HG03575 (cell line): Measurements from ENCODE around the gene SDF2L1.
"Not testable (repeated sequence)": the region's sequence is repeated elsewhere in the genome, so short reads cannot be mapped to it uniquely, and the experiment has no call there.

Experiments
- ATAC-seq: cut with Tn5 transposase; IDR thresholded peaks from one replicate; pipeline ENCODE4 v1.9.1; 2021; ENCODE audit not compliant: unreplicated experiment, insufficient number of reproducible peaks, low FRiP score; ENCODE audit errors: extremely low read depth

SDF2L1 gene

GRCh38 chr22:21652547-21653545 lies 10.7 kb downstream of the SDF2L1 start:
- no peak for ATAC-seq

- no peak for ATAC-seq
Measured at GRCh38 chr22:21657020-21657359, 14.9 kb downstream of the SDF2L1 start.

- no peak for ATAC-seq
Measured at GRCh38 chr22:21657360-21658032, 15.4 kb downstream of the SDF2L1 start.

- no peak for ATAC-seq
Measured at GRCh38 chr22:21659864-21660525, 17.9 kb downstream of the SDF2L1 start.

- no peak for ATAC-seq
Measured at GRCh38 chr22:21660904-21661303, 18.8 kb downstream of the SDF2L1 start.

GRCh38 chr22:21661991-21662390 lies 19.9 kb downstream of the SDF2L1 start:
- ATAC-seq: no peak

- ATAC-seq: no peak
Measured at GRCh38 chr22:21663738-21664137, 21.6 kb downstream of the SDF2L1 start.

GRCh38 chr22:21665047-21665851 lies 23.1 kb downstream of the SDF2L1 start:
- ATAC-seq: no peak

- ATAC-seq: no peak
Measured at GRCh38 chr22:21666786-21667185, 24.7 kb downstream of the SDF2L1 start.

- no peak for ATAC-seq
Measured at GRCh38 chr22:21669026-21669425, 26.9 kb downstream of the SDF2L1 start.

- no peak for ATAC-seq
Measured at GRCh38 chr22:21672107-21672629, 30.1 kb downstream of the SDF2L1 start.

GRCh38 chr22:21673534-21674321 lies 31.6 kb downstream of the SDF2L1 start:
- ATAC-seq: no peak

- ATAC-seq: no peak
Measured at GRCh38 chr22:21674638-21675245, 32.6 kb downstream of the SDF2L1 start.

- no peak for ATAC-seq
Measured at GRCh38 chr22:21677606-21678443, 35.7 kb downstream of the SDF2L1 start.

- ATAC-seq: not testable (repeated sequence)
Measured at GRCh38 chr22:21678842-21679241, 36.7 kb downstream of the SDF2L1 start.

- ATAC-seq: no peak
Measured at GRCh38 chr22:21679383-21679782, 37.3 kb downstream of the SDF2L1 start.
